ENCODE data around the gene HPCAL4. TPM values are rescaled to one million over a fixed set of nuclear protein-coding genes. Genes with fewer than 3 reads are reported as not detected.

Gene HPCAL4
- total RNA-seq, 1 experiment from 2014 or later, result 0.50 TPM

DNA sequence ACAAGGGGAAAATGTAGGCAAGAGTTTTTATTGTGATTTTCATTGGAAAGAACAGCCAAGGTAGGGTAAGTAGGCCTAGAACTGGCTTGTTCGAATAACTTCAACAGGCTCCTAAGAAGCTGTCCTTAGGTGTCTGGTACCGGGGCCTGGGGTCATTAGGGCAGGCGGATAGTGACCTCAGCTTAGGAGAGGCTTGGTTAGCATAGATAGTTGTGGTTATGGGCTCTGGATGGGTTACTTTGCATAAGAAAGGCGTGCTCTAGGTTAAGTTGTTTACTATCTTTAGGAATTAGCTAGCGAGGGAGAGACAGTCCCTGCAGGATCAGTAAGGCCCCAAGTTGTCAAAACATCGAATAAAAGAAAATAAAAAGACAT, 20.7 kb upstream of the HPCAL4 start (continued):
- TF ChIP-seq MYBL2 (CRISPR knock-in tag; IDR thresholded peaks at IDR 0.05) (no peak), NFE2L1 (CRISPR knock-in tag; IDR thresholded peaks at IDR 0.05) (no peak), FOXK1 (CRISPR knock-in tag; IDR thresholded peaks at IDR 0.05) (peak; percentile 93), NR1H2 (CRISPR knock-in tag; IDR thresholded peaks at IDR 0.05) (no peak), STAT6 (CRISPR knock-in tag; conservative IDR thresholded peaks at IDR 0.05; ENCODE audit: low read depth) (no peak), GRHL2 (CRISPR knock-in tag; IDR thresholded peaks at IDR 0.05; ENCODE audit: insufficient replicate concordance, severe bottlenecking) (no peak), CREB1 (CRISPR knock-in tag; IDR thresholded peaks at IDR 0.05) (no peak), ZNF138 (CRISPR knock-in tag; conservative IDR thresholded peaks at IDR 0.05) (no peak), ZNF416 (CRISPR knock-in tag; IDR thresholded peaks at IDR 0.05) (no peak), TEAD1 (CRISPR knock-in tag; IDR thresholded peaks at IDR 0.05) (no peak)
- TF ChIP-seq, protein P1, sequence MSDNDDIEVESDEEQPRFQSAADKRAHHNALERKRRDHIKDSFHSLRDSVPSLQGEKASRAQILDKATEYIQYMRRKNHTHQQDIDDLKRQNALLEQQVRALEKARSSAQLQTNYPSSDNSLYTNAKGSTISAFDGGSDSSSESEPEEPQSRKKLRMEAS (CRISPR knock-in tag; IDR thresholded peaks at IDR 0.05), result no peak

DNA sequence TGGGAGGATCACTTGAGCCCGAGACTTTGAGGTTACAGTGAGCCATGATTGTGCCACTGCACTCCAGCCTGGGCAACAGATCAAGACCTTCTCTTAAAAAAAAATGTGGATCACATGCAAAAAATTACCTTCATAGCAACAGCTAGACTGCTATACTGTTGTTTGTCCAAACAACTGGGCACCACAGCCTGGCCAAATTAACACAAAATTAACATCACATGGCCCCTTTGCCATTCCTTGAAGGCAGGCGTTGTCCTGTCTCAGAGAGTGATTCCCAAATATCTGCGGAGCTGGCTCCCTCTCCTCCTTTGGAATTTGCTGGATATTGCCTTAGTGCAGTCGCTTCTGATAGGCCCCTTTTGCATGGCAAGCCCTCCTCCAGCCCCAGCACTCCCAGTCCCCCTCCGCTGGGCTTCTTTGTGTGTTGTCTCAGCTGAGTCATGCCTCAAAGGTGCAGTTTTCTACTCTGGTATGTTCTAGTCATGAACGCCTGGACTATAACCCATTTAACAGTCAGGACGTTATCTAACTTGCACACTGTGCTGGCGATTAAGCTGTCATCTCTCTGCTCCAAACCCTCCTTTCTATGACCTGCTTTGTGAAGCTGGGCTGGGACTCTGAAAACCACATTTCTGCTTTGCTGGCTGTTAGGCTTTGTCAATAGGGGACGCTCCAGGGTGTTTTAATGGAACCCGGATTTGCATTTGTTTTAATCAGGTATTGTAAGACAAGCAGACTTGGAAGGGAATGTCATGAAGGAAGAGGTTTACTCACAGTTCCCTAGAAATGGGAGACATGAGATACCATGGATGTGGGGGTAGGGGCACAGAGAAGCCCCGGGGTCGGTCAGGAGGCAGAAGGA, 20.1 kb upstream of the HPCAL4 start:
- Mint-ChIP-seq H3K36me3 (no peaks in the 10 kb centered on the region), H3K4me3 (no peak overlapping the region), H3K4me1 (peaks cover 12% of the 10 kb centered on the region), H3K27ac (no peak overlapping the region), H3K9me3 (no peaks in the 10 kb centered on the region), H3K27me3 (ENCODE audit: low read depth) (peaks cover 100% of the 10 kb centered on the region)
- POLR2A ChIA-PET, result interaction anchor here (1.2 kb wide), 1 partner anchor 10 kb away, joined by 4 read pairs; no protein-coding TSS in a partner anchor
- CTCF ChIA-PET, result interaction anchor here (0.8 to 4.2 kb wide), 12 partner anchors 9 to 172 kb away, joined by 3 to 62 read pairs (median 6); partner anchors contain the start of genes HPCAL4, NT5C1A and PPIE
- ATAC-seq (peak; percentile 17; the same call in 1 of the 2 replicates), DNase-seq (ENCODE audit: low spot score) (no peak)
- TF ChIP-seq PRRX2 (CRISPR knock-in tag; IDR thresholded peaks at IDR 0.05) (no peak), OVOL2 (CRISPR knock-in tag; IDR thresholded peaks at IDR 0.05; ENCODE audit: borderline replicate concordance) (no peak), ZNF423 (CRISPR knock-in tag; IDR thresholded peaks at IDR 0.05) (no peak), TEAD4 (CRISPR knock-in tag; IDR thresholded peaks at IDR 0.05) (no peak), E2F1 (CRISPR knock-in tag; IDR thresholded peaks at IDR 0.05) (no peak), CTCF (IDR thresholded peaks at IDR 0.05) (no peak), ZNF281 (CRISPR knock-in tag; IDR thresholded peaks at IDR 0.05) (no peak), ZNF671 (CRISPR knock-in tag; IDR thresholded peaks at IDR 0.05) (no peak), NFATC4 (CRISPR knock-in tag; IDR thresholded peaks at IDR 0.05) (no peak)
- TF ChIP-seq, protein P2, sequence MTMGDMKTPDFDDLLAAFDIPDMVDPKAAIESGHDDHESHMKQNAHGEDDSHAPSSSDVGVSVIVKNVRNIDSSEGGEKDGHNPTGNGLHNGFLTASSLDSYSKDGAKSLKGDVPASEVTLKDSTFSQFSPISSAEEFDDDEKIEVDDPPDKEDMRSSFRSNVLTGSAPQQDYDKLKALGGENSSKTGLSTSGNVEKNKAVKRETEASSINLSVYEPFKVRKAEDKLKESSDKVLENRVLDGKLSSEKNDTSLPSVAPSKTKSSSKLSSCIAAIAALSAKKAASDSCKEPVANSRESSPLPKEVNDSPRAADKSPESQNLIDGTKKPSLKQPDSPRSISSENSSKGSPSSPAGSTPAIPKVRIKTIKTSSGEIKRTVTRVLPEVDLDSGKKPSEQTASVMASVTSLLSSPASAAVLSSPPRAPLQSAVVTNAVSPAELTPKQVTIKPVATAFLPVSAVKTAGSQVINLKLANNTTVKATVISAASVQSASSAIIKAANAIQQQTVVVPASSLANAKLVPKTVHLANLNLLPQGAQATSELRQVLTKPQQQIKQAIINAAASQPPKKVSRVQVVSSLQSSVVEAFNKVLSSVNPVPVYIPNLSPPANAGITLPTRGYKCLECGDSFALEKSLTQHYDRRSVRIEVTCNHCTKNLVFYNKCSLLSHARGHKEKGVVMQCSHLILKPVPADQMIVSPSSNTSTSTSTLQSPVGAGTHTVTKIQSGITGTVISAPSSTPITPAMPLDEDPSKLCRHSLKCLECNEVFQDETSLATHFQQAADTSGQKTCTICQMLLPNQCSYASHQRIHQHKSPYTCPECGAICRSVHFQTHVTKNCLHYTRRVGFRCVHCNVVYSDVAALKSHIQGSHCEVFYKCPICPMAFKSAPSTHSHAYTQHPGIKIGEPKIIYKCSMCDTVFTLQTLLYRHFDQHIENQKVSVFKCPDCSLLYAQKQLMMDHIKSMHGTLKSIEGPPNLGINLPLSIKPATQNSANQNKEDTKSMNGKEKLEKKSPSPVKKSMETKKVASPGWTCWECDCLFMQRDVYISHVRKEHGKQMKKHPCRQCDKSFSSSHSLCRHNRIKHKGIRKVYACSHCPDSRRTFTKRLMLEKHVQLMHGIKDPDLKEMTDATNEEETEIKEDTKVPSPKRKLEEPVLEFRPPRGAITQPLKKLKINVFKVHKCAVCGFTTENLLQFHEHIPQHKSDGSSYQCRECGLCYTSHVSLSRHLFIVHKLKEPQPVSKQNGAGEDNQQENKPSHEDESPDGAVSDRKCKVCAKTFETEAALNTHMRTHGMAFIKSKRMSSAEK (CRISPR knock-in tag; IDR thresholded peaks at IDR 0.05; ENCODE audit: borderline replicate concordance), result no peak
- TF ChIP-seq, protein P1 (CRISPR knock-in tag; IDR thresholded peaks at IDR 0.05), result no peak
- TF ChIP-seq, protein P3, sequence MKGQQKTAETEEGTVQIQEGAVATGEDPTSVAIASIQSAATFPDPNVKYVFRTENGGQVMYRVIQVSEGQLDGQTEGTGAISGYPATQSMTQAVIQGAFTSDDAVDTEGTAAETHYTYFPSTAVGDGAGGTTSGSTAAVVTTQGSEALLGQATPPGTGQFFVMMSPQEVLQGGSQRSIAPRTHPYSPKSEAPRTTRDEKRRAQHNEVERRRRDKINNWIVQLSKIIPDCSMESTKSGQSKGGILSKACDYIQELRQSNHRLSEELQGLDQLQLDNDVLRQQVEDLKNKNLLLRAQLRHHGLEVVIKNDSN (CRISPR knock-in tag; IDR thresholded peaks at IDR 0.05), result no peak
